BJ (cell line): ENCODE data around the gene DEDD. TPM values are rescaled to one million over a fixed set of nuclear protein-coding genes. Genes with fewer than 3 reads are reported as not detected.

ENCODE experiments used
- CTCF ChIA-PET: fragments of 350-600 bp; formaldehyde crosslinking; extraction: SDS; loops from one replicate; lab custom pipeline; 2021; ENCODE audit warnings: antibody characterized with exemption, inconsistent platforms; lab: Yijun Ruan, JAX
- POLR2A ChIA-PET: fragments of 300-600 bp; sonication (Branson Sonifier 250); formaldehyde crosslinking; extraction: SDS; loops from one replicate; lab custom pipeline; 2021; ENCODE audit warnings: antibody characterized with exemption; lab: Charles Lee
- DNase-seq: peaks from one replicate; pipeline ENCODE4 v3.0.0-alpha.2; 2011; ENCODE audit warnings: low read depth
- H3K27me3 ChIP-seq: 2 replicates; pipeline ENCODE4 v1.6.0; 2011; ENCODE audit warnings: low read length; ENCODE audit not compliant: control insufficient read depth, insufficient read depth
- H3K36me3 ChIP-seq: 2 replicates; pipeline ENCODE4 v1.5.1; 2011; ENCODE audit warnings: low read length; ENCODE audit not compliant: control insufficient read depth, insufficient read depth
- H3K4me3 ChIP-seq: 2 replicates; pipeline ENCODE4 v1.5.1; 2011; ENCODE audit warnings: low read depth, mild to moderate bottlenecking, control low read depth, low read length
- polyA plus RNA-seq: library from polyadenylated mRNA; depleted of rRNA; stranded (reverse); fragments of >200 nt; gene quantifications from 2 replicates; pipeline ENCODE4 v1.2.3, GENCODE V29; 2011
- TF ChIP-seq, protein P1 (sequence below): IDR thresholded peaks from 2 replicates; pipeline ENCODE4 v1.5.1; 2011; ENCODE audit warnings: low read depth, mild to moderate bottlenecking, control low read depth, inconsistent platforms, low read length, moderate library complexity; ENCODE audit not compliant: insufficient read depth

DEDD gene
- polyA plus RNA-seq, 1 experiment = 74.0 TPM

DNA sequence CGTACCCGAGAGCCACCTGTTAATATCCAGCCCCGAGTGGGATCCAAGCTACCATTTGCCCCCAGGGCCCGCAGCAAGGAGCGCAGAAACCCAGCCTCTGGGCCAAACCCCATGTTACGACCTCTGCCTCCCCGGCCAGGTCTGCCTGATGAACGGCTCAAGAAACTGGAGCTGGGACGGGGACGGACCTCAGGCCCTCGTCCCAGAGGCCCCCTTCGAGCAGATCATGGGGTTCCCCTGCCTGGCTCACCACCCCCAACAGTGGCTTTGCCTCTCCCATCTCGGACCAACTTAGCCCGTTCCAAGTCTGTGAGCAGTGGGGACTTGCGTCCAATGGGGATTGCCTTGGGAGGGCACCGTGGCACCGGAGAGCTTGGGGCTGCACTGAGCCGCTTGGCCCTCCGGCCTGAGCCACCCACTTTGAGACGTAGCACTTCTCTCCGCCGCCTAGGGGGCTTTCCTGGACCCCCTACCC, 28.2 kb upstream of the DEDD start:
- H3K27me3 ChIP-seq = no peaks in the 10 kb centered on the region
- DNase-seq = no peak
- no peak overlapping the region for H3K4me3 ChIP-seq
- ChIA-PET CTCF (no interaction called here), POLR2A (no interaction called here)
- peaks cover 15% of the 10 kb centered on the region for H3K36me3 ChIP-seq
- TF ChIP-seq, protein P1, sequence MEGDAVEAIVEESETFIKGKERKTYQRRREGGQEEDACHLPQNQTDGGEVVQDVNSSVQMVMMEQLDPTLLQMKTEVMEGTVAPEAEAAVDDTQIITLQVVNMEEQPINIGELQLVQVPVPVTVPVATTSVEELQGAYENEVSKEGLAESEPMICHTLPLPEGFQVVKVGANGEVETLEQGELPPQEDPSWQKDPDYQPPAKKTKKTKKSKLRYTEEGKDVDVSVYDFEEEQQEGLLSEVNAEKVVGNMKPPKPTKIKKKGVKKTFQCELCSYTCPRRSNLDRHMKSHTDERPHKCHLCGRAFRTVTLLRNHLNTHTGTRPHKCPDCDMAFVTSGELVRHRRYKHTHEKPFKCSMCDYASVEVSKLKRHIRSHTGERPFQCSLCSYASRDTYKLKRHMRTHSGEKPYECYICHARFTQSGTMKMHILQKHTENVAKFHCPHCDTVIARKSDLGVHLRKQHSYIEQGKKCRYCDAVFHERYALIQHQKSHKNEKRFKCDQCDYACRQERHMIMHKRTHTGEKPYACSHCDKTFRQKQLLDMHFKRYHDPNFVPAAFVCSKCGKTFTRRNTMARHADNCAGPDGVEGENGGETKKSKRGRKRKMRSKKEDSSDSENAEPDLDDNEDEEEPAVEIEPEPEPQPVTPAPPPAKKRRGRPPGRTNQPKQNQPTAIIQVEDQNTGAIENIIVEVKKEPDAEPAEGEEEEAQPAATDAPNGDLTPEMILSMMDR = no peak

DNA sequence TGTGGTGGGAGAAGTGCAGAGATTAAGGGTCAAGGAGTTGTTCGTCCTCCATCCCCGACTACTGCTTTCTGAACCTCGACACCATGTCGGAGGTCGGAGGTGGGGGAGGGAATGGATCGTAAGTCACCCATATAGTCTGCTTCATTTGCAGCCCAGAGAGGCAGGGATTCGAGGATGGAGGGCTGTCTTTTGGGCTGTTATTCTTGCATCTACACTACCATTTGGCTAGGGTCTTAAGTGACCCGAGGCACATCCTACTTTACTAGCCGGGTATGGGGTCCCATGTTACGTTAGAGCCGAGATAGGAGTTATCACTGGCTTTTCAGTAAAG, 27.4 kb upstream of the DEDD start:
- Histone ChIP-seq H3K36me3 (peaks cover 14% of the 10 kb centered on the region), H3K27me3 (no peaks in the 10 kb centered on the region), H3K4me3 (peak overlapping the region; percentile 84)
- TF ChIP-seq, protein P1 = no peak
- no peak for DNase-seq
- ChIA-PET POLR2A (no interaction called here), CTCF (no interaction called here)

DNA sequence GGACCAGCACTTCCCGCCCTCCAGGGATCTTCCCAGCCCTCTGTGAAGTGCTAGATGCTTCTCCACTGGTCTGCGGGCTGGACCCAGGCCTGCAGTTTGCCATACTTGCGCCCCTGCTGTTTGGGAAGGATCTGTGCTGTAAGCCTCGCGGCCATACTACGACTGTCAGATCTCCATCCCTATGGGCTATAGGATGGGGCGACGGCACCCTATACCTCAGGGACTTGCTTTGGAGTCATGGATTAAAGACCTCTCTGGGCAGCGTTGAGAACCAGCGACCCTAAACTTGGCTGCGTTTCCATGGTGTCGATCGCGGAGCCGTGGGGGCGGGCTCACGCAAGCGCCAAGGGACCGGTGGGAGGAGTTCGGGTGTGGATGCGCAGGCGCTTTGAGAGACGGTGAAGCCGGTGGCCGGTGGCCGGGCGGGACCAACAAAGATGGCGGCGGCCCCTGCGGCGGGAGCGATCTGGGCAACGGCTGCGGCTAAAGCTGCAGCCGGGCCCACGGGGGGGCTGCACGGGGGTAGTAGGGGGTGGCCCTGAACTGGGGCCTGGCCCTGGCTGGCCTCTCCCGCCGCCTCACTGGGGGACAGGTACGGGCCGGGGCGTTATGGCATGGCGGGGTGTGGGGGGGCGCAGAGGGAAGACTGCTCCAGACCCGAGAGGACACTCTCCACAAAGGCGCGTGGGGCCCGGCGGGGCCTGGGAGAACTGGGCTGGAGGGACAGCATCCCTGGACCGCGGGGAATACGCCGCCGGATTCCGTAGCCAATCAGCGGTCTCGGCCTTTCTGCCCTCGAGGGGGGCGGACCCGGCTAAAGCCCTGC, 26.8 kb upstream of the DEDD start, which contains the start of gene USP21:
TSS of gene USP21 (plus strand) at position 414 of the 826 bp plus-strand sequence. CDS start 1,141 bp downstream, outside the sequence.
- no peak for DNase-seq
- Histone ChIP-seq H3K36me3 (peaks cover 11% of the 10 kb centered on the region), H3K27me3 (no peaks in the 10 kb centered on the region), H3K4me3 (peak within 1 kb of the TSS; percentile 84)
- ChIA-PET POLR2A (no interaction called here), CTCF (interaction anchor here (2.2 kb wide), 1 partner anchor 132 kb away, joined by 4 read pairs; no protein-coding TSS in a partner anchor)
- TF ChIP-seq, protein P1 = peak; percentile 66

DNA sequence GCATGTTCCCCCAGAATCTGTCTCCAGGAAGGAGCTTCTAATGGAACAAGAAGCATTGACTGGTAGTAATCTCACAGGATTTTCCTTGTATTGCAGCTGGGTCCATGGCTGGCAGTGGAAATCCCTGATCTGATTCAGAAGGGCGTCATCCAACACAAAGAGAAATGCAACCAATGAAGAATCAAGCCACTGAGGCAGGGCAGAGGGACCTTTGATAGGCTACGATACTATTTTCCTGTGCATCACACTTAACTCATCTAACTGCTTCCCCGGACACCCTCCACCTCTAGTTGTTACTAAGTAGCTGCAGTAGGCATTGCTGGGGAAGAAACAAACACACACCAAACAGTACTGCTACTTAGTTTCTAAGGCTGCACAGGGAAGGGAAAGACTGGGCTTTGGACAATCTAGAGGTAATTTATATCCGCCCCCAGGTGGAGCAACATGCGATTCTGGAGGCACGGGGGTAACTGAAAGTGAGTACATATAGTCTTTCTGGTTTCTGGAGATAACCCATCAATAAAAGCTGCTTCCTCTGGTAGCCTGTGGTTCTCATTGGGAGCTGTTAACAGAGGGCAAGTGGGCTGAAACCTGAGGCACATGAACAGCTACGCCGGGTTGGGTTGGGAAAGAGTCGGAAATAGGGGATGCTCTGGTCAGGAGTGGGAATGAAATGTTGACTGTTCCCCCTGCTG, 26.0 kb upstream of the DEDD start:
- no peak for DNase-seq
- TF ChIP-seq, protein P1 = no peak
- Histone ChIP-seq H3K4me3 (no peak overlapping the region), H3K36me3 (peaks cover 11% of the 10 kb centered on the region), H3K27me3 (no peaks in the 10 kb centered on the region)
- ChIA-PET POLR2A (no interaction called here), CTCF (interaction anchor here (1.1 to 2.2 kb wide), 2 partner anchors 62 to 133 kb away, joined by 4 read pairs; no protein-coding TSS in a partner anchor)

DNA sequence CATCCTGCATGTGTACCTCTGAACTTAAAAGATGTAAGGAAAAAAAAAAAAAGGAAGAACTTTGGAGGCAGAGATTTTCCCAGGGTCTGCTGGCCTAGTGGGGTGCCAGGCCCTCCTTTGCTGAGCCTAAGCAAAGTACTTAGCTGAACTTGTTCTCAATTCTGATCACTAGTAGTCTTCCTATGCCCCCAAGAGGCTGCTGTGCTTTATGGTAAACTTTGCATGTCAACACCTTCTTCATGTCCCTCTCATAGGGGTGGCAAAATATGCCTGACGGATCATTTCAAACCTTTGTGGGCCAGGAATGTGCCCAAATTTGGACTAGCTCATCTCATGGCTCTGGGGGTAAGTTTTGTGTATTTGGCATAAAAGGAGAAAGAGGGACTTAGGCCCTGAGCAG, 25.4 kb upstream of the DEDD start:
- peaks cover 11% of the 10 kb centered on the region for H3K36me3 ChIP-seq
- ChIA-PET CTCF (interaction anchor here (1.1 to 2.2 kb wide), 3 partner anchors 8 to 133 kb away, joined by 4 to 6 read pairs (median 4); partner anchors contain the start of gene PPOX), POLR2A (no interaction called here)
- H3K27me3 ChIP-seq = no peaks in the 10 kb centered on the region
- no peak overlapping the region for H3K4me3 ChIP-seq
- TF ChIP-seq, protein P1 = no peak
- no peak for DNase-seq
